GM19395 (cell line): ENCODE data around the gene FOXL3.

ENCODE experiments used
- ATAC-seq: cut with Tn5 transposase; IDR thresholded peaks from one replicate; pipeline ENCODE4 v1.9.1; 2021; ENCODE audit warnings: mild to moderate bottlenecking, moderate library complexity; ENCODE audit not compliant: unreplicated experiment

The FOXL3 gene

DNA sequence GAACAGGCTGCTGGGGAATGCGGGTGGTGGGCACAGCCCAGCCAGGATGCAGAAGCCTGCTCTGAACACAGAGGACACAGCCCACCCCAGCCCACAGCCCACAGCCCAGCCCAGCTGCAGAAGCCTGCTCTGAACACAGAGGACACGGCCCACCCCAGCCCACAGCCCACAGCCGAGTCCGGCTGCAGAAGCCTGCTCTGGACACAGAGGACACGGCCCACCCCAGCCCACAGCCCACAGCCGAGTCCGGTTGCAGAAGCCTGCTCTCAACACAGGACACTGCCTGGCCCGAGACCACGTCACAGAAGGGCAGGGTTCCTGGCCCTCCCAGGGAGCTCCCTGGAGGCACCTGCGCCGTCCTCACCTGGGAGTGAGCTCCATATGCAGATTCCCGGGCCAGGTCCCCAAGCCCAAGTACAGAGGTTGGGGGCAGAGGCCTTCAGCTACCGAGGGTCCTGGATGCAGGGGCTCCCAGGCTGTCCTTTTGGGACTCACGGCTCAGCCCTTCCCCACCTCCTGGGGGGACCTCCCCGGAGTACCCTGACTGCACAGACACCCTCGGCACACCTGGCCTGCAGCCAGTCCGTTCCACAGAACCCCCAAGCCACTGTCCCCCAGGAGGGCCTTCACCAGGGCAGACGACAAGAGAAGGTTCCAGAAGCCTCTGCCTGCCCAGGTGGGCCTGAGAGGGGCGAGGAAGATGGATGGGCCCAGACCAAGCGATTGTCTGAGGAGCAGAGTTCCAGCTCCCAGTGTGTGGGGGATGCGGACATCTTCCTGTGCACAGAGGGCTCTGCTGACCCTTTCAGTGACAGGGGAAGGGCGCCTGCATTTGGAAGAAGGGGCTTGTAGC is 23.7 kb upstream of the FOXL3 start:
- no peak for ATAC-seq

DNA sequence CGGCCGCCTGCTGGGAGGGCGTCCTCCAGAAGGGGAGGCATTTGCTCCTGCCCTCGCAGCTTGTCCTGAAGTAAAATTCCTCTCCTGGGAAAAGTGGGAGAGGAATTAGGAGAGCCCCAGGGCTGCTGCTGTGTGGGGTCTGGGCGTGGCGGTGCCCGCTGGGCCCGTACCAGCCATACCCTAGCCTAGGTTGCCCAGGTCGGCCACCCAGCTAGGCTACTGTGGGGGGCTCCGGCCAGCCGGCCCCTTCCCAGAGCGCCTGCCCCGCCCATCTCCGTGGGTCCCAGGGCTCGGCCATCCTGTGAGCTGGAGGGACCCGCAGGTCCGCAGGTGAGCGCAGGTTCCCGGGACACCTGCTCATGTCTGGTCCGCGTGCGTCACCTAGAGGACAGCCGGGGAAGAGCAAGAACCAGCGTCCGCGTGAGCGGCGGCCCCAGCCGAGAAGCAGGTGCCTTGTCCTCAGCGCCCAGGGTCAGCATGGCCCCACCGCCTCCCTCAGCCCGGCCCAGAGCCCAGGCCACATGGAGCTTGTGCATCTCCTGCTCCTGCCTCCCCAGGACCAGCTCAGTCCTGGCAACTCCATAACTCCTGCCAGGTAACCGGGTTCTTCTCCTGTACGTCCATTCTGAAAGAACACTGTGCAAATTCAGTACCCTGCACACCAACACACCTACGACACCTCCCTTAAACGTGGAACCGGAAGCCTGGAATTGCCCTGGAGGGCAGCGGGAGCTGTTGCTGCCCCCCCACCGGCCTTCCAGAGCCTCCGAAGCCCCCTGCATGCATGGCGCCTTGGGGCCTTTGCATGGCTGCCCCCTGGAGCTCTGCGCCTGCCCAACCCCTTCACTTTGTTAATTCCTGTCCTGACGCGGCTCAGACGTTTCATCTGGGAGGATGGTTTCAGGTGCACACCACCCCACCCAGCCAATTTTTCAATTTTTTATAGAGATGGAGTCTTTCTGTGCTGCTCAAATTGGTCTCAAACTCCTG is 22.8 kb upstream of the FOXL3 start:
- no peak for ATAC-seq

DNA sequence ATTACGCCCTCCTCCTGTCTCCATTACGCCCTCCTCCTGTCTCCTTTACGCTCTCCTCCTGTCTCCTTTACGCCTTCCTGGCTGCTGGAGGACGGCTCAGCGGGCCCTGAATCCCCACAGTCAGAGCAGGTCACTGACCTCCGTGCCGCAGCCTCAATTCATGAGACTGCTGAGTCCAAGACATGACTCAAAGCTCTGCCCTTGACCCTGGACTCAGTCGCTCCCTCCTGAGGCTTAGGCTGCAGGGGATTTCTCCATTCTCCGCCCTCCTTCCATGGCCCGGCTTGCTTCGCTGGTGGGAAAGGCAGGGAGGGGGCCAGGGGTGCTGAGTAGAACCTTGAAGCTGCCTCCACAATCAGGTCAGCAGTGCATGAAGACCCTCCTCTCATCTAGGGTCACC is 21.0 kb upstream of the FOXL3 start:
- no peak for ATAC-seq

DNA sequence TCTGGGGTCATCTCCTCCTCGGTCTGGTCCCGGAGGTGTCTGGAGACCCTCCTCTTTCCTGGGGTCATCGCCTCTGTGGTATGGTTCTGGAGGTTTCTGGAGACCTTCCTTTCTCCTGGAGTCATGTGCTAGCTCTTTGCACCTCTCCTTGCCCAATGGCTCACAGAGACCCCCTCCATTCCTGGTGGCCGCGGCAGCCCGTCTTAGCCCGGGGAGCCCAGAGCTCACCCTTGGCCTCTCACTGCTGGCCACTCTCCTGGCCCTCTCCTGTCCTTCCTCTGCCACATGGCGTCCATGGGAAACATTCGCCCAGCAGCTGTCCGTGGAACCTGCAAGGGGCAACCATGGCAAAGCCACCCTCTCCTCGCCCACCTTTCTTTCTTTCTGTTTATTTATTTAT is 20.2 kb upstream of the FOXL3 start:
- ATAC-seq, result no peak

DNA sequence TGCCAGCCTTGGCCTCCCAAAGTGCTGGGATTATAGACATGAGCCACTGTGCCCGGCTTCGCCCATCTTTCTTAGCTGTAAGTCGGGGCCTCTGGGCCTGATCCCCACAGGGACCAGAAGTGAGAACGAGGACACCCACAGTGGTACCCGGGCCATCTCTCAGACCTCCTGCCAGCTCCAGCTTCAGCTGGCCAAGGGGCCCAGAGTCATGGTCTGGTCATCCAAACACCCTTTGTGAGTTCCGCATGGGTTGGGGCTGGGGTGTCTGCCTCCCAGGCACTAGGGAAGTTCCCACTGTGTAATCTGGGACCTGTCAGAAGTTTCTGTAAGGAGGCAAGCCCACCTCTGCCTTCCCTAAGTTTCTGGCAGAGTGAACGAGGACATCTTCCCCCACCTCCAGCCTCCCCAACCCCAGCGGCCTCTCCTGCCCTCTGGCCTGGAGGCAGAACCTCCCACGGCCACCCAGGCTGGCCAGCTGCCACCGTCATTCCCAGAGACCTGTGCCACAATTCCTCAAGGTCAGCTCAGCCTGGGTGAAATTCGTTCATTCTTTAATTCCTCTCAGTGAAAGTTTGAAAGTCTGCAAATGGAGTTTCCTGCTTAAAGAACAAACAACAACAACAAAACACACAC is 19.5 kb upstream of the FOXL3 start:
- no peak for ATAC-seq

DNA sequence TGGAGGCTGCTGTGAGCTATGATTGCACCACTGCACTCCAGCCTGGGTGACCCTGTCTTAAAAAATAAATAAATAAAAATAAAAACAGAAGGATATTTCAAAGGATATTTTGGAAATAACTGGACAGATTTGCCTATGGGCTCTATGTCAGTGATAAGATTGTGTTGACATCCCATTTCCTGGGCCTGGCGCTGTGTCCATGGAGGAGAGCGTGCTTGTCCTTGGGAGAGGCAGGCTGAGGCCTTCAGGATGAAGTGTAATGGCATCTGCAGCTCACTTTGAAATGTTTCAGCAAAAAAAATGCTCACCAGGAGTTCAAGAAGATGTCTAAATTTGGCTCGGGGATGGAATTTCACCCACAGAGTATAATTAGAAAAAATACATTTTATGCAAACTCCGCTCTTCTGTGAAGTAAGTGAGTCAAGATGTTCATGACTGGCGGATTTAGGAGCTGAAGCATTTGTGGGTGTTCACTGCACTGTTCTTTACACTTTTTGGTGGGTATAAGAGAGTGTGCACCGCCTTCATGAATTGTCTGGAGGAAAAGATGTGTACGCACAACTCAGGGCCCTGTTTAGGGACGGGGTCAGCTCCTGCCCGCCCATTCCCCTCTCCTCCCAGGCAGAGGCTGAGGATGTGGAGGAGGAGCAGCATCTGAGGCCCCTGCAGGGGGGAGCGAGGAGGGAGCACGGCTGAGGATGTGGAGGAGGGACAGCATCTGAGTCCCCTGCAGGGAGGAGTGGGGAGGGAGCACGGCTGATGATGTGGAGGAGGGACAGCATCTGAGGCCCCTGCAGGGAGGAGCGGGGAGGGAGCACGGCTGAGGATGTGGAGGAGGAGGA is 18.5 kb upstream of the FOXL3 start:
- ATAC-seq, result no peak

DNA sequence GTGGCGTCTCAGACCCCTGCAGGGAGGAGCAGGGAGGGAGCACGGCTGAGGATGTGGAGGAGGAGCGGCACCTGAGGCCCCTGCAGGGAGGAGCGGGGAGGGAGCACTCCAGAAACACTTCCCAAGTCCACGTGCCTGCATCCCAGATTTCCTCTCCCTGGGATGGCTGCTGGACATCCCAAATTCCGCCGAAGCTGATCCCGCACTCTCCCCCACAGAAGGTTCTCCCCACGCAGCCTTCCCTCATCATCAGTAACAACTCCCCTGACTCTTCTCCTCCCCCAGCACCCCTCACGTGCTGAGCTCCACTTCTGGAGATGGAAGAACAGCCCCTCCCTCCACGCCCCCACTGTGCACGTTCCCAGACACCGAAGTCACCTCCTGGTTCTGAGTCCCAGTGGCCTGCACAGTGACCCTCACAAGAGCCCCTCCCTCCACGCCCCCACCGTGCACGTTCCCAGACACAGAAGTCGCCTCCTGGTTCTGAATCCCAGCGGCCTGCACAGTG is 17.8 kb upstream of the FOXL3 start:
- no peak for ATAC-seq

DNA sequence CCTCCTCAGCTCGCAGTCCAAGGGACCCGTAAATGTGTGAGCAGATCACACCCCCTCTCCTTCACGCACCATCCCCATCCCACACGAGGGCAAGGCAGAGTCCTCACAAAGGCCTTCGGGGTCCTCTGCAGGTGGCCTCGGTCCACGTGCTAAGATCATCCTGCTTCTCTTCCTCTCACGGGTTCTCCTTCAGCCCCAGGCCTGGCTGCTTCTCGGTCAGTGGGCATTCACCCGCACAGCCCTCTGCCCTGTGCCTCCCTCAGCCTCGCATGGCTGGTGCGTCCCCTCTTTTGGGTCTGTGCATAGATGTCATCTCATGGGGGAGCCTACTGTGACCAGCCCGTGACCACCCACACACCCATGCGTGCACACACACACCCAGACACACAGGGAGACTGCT is 17.3 kb upstream of the FOXL3 start:
- ATAC-seq, result no peak

DNA sequence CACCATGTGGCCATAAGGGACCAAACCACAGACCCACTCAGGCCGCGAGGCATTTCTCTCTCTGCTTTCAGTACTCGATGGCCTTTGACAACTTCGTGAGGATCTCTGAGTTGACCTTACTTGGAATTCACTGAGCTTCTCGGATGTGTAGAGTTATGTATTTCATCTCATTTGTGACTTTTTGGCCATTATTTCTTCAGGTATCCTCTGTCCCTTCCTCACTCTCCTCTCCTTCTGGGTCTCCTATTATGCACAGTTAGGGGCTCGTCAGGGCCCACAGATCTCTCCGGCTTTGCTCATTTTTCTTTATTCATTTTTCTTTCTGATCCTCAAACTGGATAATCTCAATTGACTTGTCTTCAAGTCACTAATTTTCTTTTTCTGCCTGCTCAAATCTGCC is 16.6 kb upstream of the FOXL3 start:
- ATAC-seq, result no peak

DNA sequence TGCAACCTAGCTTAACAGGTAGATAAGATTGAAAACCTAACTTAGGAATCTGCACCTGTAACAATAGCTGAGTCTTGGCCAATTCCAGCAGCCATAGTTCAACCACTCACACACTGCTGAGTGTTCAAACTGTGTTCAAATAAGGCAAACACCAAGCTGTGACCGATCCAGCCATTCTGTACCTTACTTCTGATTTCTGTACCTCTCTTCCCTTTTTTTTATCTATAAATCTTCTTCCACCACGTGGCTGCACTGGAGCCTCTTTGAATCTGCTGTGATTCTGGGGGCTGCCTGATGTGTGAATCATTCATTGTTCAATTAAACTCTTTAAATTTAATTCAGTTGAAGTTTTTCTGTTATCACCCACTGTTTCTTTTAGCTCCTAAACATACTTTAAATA is 15.7 kb upstream of the FOXL3 start:
- no peak for ATAC-seq

DNA sequence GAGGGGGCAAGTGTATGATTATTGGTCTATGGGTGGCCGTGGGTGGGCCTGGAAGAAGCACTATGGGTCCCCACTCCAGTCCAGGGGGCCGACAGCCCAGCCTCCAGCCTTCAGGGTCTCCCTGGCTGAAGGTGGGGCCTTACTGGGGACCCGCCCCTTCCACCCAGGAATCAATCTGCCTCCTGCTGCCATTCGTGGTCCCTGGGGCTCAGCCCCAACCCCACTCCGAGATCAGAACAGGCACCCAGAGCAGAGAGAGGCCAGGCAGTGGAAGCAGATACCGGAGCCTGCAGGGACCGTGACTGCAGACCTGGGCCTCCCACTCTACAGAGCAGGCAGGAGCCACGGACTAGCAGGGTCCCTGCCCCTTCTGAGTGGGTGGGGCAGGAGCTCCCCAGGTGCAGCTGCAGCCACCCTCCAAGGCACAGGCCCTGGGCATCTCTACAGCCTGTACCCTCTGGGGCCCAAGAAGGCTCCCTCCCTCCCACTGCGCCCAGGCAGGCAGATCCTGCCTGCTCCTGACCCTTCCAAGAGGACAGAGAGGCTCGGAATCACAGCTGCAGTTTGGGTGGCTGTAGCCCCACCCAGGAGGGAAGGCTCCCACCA is 13.6 kb upstream of the FOXL3 start:
- ATAC-seq, result no peak

DNA sequence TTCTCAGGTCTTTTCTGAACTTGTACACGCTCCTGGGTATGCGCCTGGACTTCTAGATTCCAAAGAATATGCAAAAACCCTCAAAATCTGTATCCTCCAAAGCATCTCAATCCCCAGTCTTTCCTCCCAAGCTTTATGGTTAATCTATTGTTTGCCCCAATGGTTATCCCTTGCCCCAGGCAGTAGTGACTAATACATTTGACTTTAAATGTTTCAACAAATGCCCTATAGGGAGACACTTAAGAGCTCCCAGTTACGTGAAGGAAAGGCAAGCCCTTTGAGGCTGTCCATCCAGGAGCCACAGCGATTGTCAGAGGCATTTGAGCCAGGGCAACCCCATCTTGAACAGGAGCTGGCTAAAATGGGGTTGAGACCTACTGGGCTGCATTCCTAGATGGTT is 12.7 kb upstream of the FOXL3 start:
- ATAC-seq, result no peak

DNA sequence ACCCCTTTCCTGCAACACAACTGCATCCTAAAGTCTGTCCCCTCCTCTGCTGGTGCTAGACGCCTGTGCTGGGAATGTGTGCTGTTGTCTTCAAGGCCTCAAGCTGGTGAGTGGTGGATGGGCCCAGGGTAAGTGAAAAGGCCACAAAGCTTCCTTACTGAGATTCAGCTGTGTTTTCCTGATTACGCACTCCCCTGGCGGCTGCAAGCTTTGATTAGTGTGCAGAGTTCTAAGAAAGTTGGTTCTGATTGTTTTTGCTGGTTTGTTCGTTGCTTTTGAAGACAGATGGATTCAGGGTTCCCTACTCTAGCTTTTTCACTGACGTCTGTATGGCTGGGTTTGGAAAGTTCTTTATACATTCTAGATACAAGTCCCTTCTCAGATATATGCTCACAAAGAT is 11.9 kb upstream of the FOXL3 start:
- no peak for ATAC-seq

DNA sequence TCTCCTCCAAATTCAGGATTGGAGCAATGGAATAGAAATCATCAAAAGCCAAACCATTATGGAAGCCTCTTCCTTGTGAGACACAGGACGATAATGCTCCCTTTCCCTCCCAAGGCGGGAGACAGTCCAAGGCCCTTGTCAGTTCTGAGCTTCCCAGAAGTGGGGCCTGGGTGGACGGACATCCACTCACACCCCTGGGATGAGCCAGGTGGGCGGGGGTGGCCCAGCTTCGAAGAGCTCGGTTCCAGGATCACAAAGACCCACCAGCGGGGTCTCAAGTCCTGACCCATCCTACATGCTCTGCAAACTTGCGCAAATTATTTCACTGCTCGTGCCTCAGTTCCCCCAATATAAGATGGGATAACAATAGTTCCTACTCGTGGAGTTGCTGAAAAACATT is 10.1 kb upstream of the FOXL3 start:
- ATAC-seq, result no peak

DNA sequence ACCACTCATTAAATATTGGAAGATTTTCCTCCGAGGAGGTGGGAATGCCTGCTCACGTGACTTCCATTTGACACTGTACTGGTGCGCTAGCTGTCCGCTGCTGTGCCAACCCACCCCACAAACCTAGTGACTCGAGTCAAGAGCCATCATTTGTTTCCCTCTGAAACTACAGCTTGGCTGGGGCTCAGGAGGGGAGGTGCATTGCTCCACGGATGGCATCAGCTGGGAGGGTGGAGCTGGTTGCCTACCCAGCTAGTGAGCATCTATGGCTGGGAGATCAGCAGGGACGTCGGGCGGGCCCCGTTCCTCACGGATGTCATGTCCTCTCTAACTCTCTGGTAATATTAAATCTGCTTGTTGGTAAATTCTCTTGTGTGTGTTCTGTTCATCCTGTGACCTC is 9.5 kb upstream of the FOXL3 start:
- no peak for ATAC-seq

DNA sequence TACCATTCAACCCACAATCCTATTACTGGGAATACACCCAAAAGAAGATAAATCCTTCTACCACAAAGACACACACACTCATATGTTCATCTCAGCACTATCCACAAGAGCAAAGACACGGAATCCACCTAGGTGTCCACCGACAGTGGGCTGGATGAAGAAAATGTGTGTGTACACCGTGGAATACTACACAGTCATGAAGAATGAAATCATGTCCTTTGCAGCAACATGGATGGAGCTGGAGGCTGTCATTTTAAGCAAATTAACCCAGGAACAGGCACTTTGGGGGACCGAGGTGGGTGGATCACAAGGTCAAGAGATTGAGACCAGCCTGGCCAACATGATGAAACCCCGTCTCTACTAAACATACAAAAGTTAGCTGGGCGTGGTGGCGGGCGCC is 8.3 kb upstream of the FOXL3 start:
- ATAC-seq, result no peak

DNA sequence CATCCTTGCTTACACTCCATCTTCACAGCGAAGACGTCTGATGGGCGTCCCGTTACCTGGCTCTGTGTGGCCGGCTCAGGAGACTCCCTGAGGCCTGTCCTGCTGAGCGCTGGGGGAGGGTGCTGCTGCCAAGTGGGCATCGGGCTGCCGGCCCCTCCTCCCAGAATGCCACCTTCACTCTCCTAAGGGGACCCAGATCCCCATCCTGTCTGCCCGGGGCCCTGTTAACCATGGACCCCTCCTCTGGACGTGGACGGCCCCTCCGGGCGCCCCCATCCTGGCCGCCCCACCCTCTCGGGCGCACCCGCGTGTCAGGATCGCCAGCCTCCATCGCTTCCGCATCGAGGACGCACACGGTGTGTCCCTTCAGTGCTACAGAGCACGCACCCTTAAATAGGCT is 7.3 kb upstream of the FOXL3 start:
- ATAC-seq, result no peak

DNA sequence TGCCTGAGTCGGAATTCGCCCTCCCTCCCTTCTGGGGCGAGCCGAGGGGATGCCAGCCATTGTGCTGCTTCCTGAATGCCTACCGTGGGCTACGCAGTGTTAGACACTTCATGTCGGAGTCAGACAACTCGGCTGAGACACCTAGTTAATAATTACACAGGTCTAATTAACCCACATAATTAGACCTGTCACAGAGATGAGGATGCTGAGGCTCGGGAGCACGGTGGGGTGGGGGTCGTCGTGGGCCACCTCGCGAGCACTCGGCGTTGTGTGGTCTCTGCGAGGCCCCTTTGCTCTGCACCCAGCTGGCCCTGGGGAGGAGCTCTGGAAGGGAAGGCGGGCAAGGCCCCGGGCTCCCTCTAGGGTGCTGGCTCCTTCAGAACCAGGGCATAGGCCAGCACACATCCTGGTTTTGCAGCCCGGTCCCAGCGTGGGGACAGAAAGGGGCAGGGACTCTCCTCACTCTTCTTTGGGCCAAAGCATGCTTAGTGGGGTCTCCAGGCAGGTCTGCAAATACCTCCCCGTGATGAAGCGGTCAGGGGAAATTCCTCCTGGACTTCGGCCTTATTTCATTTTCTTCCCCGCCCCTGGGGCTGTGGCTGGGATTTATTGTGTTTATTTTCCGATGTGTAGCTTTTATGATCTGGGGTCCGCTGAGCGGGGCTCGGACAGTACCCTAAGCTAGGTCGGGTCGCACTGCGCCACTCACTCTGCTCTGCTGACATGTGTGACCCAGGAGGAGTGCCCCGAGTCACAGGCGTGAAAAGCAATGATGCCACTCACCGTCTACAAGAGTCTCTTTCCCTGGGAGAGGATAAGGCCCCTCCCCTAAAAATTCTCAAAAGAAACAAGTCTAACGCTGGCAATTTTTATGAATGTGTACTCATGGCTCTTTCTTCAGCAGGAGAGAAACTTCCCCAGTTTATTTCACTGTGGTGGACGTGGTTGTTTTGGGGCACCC is 4.9 kb upstream of the FOXL3 start:
- ATAC-seq, result no peak

DNA sequence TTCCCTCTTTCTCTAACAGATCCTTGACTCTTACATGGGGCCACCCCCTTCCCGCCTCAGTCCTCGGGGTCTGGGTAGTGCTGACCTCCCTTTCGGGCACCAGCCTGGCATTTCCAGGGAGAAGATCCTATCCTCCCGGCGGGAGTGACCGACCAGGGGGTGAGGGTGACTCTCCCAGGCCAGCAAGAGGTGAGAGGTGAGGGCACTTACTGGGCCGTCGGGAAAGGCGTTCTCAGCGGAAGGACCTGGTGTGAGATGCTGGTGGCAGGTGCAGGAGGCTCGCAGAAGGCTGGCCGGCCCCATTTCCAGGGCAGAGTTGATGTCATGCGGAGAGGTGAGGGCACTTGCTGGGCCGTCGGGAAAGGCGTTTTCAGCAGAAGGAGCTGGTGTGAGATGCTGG is 4.2 kb upstream of the FOXL3 start:
- no peak for ATAC-seq
